Measurements from ENCODE around the gene C1D.

C1D gene, protein sequence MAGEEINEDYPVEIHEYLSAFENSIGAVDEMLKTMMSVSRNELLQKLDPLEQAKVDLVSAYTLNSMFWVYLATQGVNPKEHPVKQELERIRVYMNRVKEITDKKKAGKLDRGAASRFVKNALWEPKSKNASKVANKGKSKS

DNA sequence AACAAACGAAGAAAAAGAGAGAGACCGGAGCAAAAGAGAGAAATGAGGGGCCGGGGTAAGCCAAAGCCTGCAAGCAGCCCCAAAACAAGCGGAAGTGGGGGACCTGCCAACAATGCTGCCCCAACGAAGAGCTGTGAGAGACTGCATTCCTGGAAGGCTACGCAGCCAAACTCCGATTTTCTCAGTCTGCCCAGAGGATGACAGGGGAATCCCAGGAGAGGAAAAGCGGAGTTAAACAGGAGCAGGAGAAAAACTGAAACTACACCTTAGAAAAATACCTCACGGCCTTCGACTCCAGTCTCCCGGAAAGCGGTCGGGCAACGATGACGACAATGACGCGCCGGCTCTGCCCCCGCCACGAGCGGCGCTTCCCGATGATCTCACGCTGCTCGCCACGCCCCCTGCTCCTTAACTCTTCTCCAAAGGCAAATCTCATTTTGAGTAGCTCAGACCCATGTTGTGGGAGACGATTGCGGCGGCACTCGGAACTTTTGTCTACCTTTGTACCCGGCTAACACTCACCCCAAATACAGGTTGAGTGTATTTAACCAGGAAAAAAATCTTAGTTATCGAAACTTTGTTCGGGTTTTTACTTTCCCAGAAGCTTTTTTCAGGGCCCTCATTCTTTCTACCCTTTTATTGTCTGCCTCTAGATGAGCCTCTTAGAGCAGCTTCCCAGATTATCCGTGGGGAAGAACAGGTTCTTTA, at the start of gene C1D:
Gene C1D (minus strand): TSS at position 325 of the 708 bp plus-strand sequence. CDS start 15,694 bp downstream, outside the sequence.
- POLR2A ChIA-PET = interaction anchor here (1.2 kb wide), 1 partner anchor 10 kb away, joined by 4 read pairs; no protein-coding TSS in a partner anchor
- CTCF ChIA-PET = interaction anchor here (0.8 to 2.2 kb wide), 10 partner anchors 9 to 221 kb away, joined by 3 to 7 read pairs (median 4); no protein-coding TSS in a partner anchor

DNA sequence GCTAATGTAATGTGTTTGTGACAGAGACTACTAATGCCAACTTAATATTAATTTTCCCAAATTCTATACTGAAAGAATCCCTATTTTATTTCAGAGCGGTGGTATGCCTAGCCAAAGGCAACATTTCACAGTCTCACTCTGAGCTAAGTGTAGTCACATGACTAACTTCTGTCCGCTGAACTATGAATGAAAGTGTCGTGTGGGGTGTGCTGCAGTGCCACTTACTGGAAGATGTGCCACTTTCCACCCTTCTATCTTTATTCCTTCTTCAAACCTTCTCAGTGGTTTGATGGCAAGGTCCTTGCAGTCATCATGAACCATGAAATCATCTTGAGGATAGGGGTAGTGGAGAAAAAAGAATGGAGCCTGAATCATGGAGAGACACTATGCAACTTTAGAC, 47.3 kb upstream of the C1D start:
- DNase-seq (ENCODE audit: extremely low spot score) = no peak
- ChIA-PET CTCF (interaction anchor here (1.4 to 3.3 kb wide), 2 partner anchors 12 to 14 kb away, joined by 4 to 18 read pairs; no protein-coding TSS in a partner anchor), POLR2A (no interaction called here)
- TF ChIP-seq, protein P1, sequence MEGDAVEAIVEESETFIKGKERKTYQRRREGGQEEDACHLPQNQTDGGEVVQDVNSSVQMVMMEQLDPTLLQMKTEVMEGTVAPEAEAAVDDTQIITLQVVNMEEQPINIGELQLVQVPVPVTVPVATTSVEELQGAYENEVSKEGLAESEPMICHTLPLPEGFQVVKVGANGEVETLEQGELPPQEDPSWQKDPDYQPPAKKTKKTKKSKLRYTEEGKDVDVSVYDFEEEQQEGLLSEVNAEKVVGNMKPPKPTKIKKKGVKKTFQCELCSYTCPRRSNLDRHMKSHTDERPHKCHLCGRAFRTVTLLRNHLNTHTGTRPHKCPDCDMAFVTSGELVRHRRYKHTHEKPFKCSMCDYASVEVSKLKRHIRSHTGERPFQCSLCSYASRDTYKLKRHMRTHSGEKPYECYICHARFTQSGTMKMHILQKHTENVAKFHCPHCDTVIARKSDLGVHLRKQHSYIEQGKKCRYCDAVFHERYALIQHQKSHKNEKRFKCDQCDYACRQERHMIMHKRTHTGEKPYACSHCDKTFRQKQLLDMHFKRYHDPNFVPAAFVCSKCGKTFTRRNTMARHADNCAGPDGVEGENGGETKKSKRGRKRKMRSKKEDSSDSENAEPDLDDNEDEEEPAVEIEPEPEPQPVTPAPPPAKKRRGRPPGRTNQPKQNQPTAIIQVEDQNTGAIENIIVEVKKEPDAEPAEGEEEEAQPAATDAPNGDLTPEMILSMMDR (IDR thresholded peaks at IDR 0.05; ENCODE audit: control extremely low read depth, extremely low read depth, low read depth, missing control alignments) = no peak

More for the DNA sequence above, at the start of gene C1D:
- DNase-seq (ENCODE audit: extremely low spot score) = peak; percentile 88
- TF ChIP-seq, protein P1 (IDR thresholded peaks at IDR 0.05; ENCODE audit: control extremely low read depth, extremely low read depth, low read depth, missing control alignments) = no peak

DNA sequence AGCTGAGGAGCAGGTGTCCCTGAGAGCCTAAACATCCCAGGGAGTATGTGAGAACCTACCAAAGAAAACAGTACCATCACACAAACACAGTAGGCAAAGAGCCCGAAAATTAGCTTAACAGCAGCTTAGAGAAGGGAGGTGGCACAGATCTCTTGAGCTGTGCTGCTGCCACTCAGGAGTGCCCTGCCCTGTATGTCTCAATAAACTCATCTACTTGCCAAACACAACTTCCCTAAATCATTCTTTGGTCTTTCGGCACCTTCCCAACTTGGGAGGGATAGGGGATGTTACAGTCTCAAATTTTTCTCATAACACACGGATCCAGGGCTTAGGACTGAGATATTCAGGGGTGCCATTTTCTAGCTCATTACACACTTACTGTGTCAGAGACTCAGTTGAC, 45.3 kb upstream of the C1D start:
- DNase-seq (ENCODE audit: extremely low spot score) = no peak
- TF ChIP-seq, protein P1 (IDR thresholded peaks at IDR 0.05; ENCODE audit: control extremely low read depth, extremely low read depth, low read depth, missing control alignments) = no peak
- CTCF ChIA-PET = interaction anchor here (0.8 to 3.3 kb wide), 7 partner anchors 8 to 240 kb away, joined by 3 to 18 read pairs (median 5); no protein-coding TSS in a partner anchor
- POLR2A ChIA-PET = no interaction called here

DNA sequence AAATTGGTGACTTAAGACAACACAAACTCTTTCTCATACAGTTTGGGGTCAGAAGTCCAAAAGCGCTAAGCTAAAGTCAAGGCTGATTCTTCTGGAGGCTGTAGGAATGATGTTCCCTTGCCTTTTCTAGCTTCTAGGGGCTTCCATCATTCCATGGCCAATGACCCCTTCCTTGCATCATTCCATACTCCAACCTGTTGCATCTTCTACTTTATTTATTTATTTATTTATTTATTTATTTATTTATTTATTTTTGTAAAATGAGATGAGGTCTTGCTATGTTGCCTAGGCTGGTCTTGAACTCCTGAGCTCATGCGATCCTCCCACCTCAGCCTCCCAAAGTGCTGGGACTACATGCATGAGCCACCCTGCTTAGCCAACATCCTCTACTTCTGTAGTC, 44.7 kb upstream of the C1D start:
- DNase-seq (ENCODE audit: extremely low spot score) = no peak
- CTCF ChIA-PET = interaction anchor here (0.8 to 3.3 kb wide), 6 partner anchors 9 to 240 kb away, joined by 3 to 18 read pairs (median 4); no protein-coding TSS in a partner anchor

DNA sequence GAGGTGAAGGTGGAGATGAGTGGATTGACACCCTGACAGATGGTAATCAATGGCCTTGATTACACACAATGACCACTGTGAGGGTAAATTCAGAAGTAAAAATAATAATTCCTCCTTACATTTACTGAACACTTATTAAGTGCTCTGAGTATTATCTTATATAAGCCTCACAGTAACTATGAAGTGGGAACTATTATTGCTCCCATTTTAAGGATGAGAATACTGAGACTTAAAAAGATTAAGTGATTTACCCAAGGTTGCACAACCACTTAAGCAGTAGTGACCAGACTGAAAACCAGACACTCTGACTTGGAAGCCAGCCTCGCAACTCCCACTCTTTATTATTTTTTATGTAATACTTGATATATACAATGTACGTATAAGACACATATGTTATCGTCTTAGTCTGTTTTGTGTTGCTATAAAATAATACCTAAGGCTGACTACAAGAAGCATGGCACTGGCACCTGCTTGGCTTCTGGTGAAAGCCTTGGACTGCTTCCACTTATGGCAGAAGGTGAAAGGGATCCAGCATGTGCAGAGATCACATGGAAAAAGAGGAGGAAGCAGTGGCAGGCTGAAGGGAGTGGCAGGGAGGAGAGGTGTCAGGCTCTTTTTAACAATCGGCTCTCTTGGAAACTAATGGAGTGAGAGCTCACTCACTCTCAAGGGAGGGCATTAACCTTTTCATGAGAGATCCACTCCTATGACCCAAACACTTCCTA, 41.5 kb upstream of the C1D start:
- TF ChIP-seq, protein P1 (IDR thresholded peaks at IDR 0.05; ENCODE audit: control extremely low read depth, extremely low read depth, low read depth, missing control alignments) = no peak
- DNase-seq (ENCODE audit: extremely low spot score) = no peak
- POLR2A ChIA-PET = no interaction called here
- CTCF ChIA-PET = interaction anchor here (1.1 to 1.4 kb wide), 3 partner anchors 12 to 18 kb away, joined by 3 to 4 read pairs (median 3); no protein-coding TSS in a partner anchor

More for the DNA sequence above, 44.7 kb upstream of the C1D start:
- POLR2A ChIA-PET = no interaction called here
- TF ChIP-seq, protein P1 (IDR thresholded peaks at IDR 0.05; ENCODE audit: control extremely low read depth, extremely low read depth, low read depth, missing control alignments) = no peak

DNA sequence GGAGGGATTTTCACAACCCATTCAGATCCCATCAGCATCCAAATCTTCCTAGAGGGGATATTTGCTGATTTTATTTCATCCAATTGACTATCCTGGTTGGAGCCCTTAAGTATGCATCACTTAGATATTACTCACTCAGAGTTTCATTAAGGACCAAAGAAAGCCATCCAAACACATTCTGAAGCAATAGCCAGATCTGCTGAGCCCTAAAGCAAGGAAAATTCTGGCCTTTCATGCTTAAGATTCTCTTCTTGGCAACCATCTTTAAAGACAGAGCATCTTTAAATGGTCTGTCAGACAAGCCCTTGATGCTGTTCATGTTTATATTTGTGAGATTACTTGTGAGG, 40.9 kb upstream of the C1D start:
- TF ChIP-seq, protein P1 (IDR thresholded peaks at IDR 0.05; ENCODE audit: control extremely low read depth, extremely low read depth, low read depth, missing control alignments) = no peak
- CTCF ChIA-PET = interaction anchor here (1.3 to 2.4 kb wide), 2 partner anchors 18 to 20 kb away, joined by 4 to 10 read pairs; no protein-coding TSS in a partner anchor
- DNase-seq (ENCODE audit: extremely low spot score) = no peak
- POLR2A ChIA-PET = no interaction called here

All from GM10248 (cell line).